OCI-LY3 (cell line): ENCODE results near the gene MYLK4.

ENCODE experiments used
- H2AFZ ChIP-seq: fragments of 200-600, 300-600 bp; shearing (Covaris generic); 2 replicates; pipeline ENCODE4 v1.6.0; 2014; ENCODE audit warnings: antibody characterized with exemption, low read depth, low read length
- H3K27ac ChIP-seq: fragments of 200-600, 300-600 bp; sonication (generic); 2 replicates; pipeline ENCODE4 v1.5.1; 2014; ENCODE audit warnings: mild to moderate bottlenecking, low read length, moderate library complexity, mixed read lengths
- H3K27me3 ChIP-seq: fragments of 200-600, 300-600 bp; sonication (generic); 2 replicates; pipeline ENCODE4 v1.6.1; 2014; ENCODE audit warnings: low read depth, low read length, mixed read lengths
- H3K36me3 ChIP-seq: fragments of 200-600, 300-600 bp; sonication (generic); replicated peaks from 2 replicates; pipeline ENCODE3; 2014; ENCODE audit warnings: low read depth, low read length, mixed read lengths
- H3K4me1 ChIP-seq: fragments of 300-600, 200-600 bp; sonication (generic); 2 replicates; pipeline ENCODE4 v1.6.1; 2014; ENCODE audit warnings: low read length, mixed read lengths
- H3K4me2 ChIP-seq: fragments of 200-600, 300-600 bp; sonication (generic); 2 replicates; pipeline ENCODE4 v1.6.1; 2014; ENCODE audit warnings: low read length, mixed read lengths
- H3K4me3 ChIP-seq: fragments of 300-600, 200-600 bp; sonication (generic); 2 replicates; pipeline ENCODE4 v1.5.1; 2014; ENCODE audit warnings: antibody characterized with exemption, mild to moderate bottlenecking, low read length, moderate library complexity
- H3K79me2 ChIP-seq: fragments of 300-600, 200-600 bp; shearing (Covaris generic); 2 replicates; pipeline ENCODE4 v1.6.1; 2014; ENCODE audit warnings: mild to moderate bottlenecking, low read length, mixed read lengths
- H3K9ac ChIP-seq: fragments of 300-600, 200-600 bp; shearing (Covaris generic); 2 replicates; pipeline ENCODE4 v1.6.0; 2014; ENCODE audit warnings: mild to moderate bottlenecking, low read length, moderate library complexity
- H3K9me3 ChIP-seq: fragments of 200-600, 300-600 bp; shearing (Covaris generic); 2 replicates; pipeline ENCODE4 v1.6.1; 2014; ENCODE audit warnings: low read length, mixed read lengths; ENCODE audit not compliant: insufficient read depth
- H4K20me1 ChIP-seq: fragments of 200-600, 300-600 bp; sonication (generic); 2 replicates; pipeline ENCODE4 v1.6.1; 2016; ENCODE audit warnings: low read length, mixed read lengths; ENCODE audit not compliant: insufficient read depth
- EZH2phosphoT487 ChIP-seq: fragments of 200-600 bp; shearing (Covaris generic); IDR thresholded peaks from 2 replicates; pipeline ENCODE4 v1.6.1; 2018; ENCODE audit warnings: antibody characterized with exemption, mixed run types, low read depth
- TF ChIP-seq, protein P1 (sequence below): fragments of 200-600, 300-600 bp; sonication (generic); IDR thresholded peaks from 2 replicates; pipeline ENCODE4 v1.5.1; 2014; ENCODE audit warnings: antibody characterized with exemption, low read length, low read depth

Gene MYLK4

DNA sequence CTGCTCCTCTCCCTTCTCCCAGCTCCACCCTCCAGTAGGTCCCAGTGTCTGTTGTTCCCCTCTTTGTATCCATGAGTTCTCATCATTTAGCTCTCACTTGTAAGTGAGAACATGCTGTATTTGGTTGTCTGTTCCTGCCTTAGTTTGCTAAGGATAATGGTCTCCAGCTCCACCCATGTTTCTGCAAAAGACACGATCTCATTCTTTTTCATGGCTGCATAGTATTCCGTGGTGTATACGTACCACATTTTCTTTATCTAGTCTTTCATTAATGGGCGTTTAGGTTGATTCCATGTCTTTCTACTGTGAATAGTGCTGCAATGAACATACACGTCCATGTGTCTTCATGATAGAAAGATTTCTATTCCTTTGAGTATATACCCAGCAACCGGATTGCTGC, 136.6 kb downstream of the MYLK4 start:
- H4K20me1 ChIP-seq: no peaks in the 10 kb centered on the region
- no peaks in the 10 kb centered on the region for H3K36me3 ChIP-seq
- no peaks in the 10 kb centered on the region for H3K4me1 ChIP-seq
- H3K4me2 ChIP-seq: no peak overlapping the region
- TF ChIP-seq, protein P1, sequence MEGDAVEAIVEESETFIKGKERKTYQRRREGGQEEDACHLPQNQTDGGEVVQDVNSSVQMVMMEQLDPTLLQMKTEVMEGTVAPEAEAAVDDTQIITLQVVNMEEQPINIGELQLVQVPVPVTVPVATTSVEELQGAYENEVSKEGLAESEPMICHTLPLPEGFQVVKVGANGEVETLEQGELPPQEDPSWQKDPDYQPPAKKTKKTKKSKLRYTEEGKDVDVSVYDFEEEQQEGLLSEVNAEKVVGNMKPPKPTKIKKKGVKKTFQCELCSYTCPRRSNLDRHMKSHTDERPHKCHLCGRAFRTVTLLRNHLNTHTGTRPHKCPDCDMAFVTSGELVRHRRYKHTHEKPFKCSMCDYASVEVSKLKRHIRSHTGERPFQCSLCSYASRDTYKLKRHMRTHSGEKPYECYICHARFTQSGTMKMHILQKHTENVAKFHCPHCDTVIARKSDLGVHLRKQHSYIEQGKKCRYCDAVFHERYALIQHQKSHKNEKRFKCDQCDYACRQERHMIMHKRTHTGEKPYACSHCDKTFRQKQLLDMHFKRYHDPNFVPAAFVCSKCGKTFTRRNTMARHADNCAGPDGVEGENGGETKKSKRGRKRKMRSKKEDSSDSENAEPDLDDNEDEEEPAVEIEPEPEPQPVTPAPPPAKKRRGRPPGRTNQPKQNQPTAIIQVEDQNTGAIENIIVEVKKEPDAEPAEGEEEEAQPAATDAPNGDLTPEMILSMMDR: no peak
- TF ChIP-seq EZH2phosphoT487: no peak
- peaks cover 9% of the 10 kb centered on the region; the same call in 1 of the 2 replicates for H3K27me3 ChIP-seq
- H3K9me3 ChIP-seq: no peaks in the 10 kb centered on the region
- H3K27ac ChIP-seq: no peak overlapping the region
- H3K4me3 ChIP-seq: no peak overlapping the region
- H3K9ac ChIP-seq: no peak overlapping the region
- no peak overlapping the region for H2AFZ ChIP-seq
- H3K79me2 ChIP-seq: no peaks in the 10 kb centered on the region
